CD4-positive, alpha-beta T cell treated with Interleukin-17A for 1 hour (primary cell): ENCODE data around the gene PPP1R16B.

Experiments used
- DNase-seq: peaks from one replicate; pipeline ENCODE4 v3.0.0-alpha.2; 2020

Gene PPP1R16B

DNA sequence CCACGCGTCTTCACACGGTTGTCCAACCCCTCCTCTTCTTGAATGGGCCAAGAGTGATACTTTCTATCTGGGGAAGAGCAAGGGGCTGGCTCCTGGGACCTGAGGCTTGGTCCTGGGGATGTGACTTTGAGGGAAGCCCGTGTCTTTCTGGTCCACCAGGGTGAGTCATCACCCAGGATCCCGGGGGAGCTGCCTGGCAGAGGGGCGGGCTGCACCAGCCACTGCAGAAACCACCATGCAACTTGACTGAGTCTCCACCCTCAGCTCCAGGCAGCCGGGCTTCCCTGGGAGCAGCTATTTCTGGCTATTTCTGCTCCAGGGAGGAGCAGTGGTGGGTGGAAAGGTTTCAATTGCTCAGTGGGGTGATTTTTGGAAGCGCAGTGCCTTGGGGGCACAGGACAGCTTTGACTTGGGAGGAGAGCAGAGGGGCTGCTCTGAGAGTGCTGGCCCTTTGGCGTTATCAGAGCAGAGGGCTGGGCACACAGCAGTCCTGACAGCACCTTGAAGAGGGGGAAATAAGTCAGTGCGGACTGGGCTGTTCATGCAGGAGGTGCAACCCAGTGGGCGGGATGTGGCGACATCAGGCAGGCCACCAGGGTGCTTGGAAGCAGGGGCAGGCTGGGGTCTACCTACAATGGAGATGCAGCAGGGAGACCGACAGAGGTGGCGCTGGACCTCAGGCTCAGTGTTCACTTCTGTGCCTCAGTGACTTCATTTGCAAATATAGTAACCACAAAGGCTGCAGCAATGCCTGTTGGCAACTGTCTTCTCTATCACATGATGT is 75.6 kb downstream of the PPP1R16B start:
- DNase-seq = no peak

GRCh38 chr20:38881806-38882440 is 76.4 kb downstream of the PPP1R16B start:
- DNase-seq = no peak

- no peak for DNase-seq
Measured at GRCh38 chr20:38882600-38882999, 77.1 kb downstream of the PPP1R16B start.

GRCh38 chr20:38883081-38883980 is 77.8 kb downstream of the PPP1R16B start:
- no peak for DNase-seq

- DNase-seq = no peak
Measured at GRCh38 chr20:38883981-38884733, 78.7 kb downstream of the PPP1R16B start.

DNA sequence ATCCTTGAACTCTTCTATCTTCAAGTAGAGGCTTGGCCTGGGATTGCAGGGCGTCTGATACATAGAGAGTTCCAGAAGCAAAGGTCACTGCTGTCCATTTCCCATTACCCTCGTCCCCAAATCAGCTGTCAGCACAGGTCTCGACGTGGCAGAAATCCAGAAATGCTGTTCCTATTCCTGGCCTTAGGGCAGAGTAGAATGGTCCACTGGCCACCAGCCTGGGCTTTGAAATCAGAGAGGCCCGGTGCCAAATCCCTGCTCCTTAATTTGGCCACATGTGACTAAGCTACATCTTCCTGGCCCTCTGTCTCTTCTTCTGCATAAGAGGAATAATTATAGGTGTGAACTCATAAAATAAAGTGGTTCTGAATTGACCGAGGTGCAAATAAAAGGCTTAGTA is 79.9 kb downstream of the PPP1R16B start:
- no peak for DNase-seq

GRCh38 chr20:38888059-38888831 is 82.7 kb downstream of the PPP1R16B start:
- no peak for DNase-seq

DNA sequence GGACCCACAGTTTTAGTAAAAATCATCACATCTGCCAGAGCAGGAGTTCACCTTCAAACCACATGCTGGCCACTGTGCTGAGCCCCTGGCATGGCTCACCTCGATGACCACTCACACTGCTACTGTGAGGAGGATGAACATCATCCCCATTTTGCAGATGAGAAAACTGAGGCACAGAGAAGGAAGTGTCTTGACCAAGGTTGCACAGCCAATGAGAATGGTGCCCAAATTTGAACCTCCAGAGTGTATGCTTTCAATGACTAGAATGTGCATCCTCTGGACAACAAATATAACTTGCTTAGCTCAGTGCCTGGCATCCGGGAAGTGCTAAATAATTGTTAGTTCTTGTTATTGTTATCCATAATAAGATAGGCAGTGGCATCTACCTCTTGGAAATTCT is 83.6 kb downstream of the PPP1R16B start:
- no peak for DNase-seq

- no peak for DNase-seq
Measured at GRCh38 chr20:38889792-38890496, 84.4 kb downstream of the PPP1R16B start.

DNA sequence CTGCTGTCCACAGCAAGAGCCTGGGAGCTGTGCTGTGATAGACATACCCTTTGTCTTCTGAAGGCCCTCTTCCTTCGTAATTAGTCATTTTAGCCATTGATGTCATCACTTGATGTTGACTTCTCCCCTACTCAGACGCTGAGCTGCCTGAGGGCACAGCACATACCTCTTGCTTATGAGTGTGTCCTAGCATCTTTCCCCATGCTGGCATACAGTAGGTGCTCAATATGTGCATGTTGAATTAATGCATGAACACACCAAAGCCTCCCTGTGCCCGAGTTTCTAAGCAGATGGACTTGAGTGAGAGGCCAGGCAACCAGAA is 85.0 kb downstream of the PPP1R16B start:
- no peak for DNase-seq

GRCh38 chr20:38892091-38892981 is 86.8 kb downstream of the PPP1R16B start:
- no peak for DNase-seq

DNA sequence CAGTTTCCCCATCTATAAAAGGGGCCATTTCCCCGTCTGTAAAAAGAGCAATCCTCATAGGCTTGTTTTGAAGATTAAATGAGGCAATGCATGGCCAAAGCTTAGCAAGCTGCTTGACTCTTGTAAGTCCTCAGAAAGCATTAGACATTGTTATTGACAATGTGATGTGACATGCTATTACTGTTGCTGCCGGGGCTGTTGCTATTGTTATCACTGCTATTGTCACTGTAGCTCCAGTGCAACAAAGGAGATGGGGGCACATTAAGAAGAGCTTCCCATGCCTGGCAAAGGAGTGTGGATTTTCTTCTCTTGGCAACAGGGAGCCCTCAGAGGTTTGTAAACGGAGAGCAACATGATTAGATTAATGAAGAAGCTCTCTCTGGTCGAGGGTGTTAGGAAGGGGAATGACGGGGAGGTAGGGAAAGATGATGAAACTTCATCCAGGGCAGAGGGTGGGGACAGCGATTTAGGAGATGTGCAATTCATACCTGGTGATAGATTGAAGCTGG is 87.6 kb downstream of the PPP1R16B start:
- no peak for DNase-seq

GRCh38 chr20:38893565-38894090 is 88.1 kb downstream of the PPP1R16B start:
- DNase-seq = peak; percentile 85

- no peak for DNase-seq
Measured at GRCh38 chr20:38894091-38894847, 88.8 kb downstream of the PPP1R16B start.

DNA sequence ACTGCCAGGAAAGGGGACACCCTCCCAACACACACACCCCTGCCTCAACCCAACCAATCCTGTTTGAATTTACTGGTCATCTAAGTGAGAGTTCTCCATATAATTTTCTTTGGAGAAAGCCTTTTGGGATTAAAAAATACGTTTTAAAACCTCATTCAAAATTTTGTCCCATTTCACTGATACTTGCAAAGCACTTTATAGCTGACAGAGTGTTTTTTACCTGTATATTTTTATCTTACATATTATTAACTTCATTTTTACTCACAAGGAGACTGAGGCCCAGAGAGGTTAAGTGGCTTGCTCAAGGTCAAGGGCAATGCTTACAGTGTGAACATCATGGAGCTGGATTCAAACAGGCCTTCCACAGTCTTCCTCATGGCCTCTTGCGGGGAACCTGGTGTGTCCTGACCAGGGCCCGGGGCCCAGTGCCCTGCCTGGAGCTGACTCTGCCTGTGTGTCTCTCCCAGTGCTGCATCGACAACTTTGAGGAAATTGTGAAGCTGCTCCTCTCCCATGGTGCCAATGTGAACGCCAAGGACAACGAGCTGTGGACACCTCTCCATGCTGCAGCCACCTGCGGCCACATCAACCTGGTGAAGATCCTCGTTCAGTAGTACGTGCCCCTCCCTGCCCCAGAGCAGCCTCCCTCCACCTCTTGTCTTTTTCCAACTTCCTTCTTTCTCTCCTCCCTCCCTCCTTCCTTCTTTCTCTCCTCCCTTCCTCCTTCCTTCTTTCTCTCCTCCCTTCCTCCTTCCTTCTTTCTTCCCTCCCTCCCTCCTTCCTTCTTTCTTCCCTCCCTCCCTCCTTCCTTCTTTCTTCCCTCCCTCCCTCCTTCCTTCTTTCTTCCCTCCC is 89.8 kb downstream of the PPP1R16B start:
- no peak for DNase-seq

DNA sequence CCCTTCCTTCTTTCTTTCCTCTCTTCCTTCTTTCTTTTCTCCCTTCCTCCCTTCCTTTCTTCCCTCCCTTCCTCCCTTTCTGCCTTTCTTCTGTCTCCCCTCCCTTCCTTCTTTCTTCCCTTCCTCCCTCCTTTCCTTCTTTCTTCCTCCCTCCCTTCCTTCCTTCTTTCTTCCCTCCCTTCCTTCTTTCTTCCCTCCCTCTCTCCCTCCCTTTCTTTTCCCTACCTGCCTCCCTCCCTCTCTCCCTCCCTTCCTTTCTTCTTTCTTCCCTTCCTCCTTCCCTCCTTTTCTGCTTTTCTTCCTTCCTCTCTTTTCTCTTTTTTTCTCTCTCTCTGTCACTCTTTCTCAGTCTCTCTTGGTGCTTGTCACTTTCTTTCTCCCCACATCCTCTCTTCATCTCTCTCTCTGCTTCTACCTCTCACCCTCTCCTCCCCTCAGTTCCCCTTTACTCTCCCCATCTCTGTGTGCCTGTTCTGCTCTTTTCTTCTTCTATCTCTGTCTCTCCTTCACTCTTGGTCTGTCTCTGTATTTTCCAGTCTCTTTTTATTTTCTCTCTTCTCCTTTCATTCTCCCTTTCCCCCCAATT is 90.6 kb downstream of the PPP1R16B start:
- no peak for DNase-seq

DNA sequence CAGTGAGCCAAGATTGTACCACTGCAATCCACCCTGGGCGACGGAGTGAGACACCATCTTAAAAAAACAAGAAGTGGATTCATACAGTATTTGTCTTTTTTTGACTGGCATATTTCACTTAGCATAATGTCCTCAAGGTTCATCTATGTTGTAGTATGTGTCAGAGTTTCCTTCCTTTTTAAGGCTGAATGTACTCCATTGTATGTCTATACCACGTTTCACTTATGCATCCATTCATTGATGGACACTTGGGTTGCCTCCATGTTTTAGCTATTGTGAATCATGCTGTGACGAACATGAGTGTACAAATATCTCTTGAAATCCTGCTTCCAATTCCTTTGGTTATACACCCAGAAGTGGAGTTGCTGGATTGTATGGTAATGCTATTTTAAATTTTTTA is 91.8 kb downstream of the PPP1R16B start:
- DNase-seq = no peak

DNA sequence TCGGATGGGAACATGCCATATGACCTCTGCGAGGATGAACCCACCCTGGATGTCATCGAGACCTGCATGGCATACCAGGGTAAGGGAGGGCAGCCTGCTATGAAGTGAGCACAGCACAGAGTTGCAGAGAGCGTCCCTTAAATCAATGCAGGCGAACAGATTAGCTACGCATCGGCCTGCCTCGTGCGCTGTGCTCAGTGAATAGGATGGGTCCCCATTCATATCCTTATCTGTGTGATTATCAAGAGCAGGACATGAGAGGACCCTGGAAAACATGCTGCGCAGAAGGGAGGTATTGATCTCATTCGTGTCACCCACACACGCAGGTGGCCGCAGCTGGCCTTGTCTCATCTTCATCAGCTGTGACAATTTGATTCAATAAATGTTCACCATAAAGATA is 95.1 kb downstream of the PPP1R16B start:
- no peak for DNase-seq
